ENCODE data around the gene BICRA.

DNA sequence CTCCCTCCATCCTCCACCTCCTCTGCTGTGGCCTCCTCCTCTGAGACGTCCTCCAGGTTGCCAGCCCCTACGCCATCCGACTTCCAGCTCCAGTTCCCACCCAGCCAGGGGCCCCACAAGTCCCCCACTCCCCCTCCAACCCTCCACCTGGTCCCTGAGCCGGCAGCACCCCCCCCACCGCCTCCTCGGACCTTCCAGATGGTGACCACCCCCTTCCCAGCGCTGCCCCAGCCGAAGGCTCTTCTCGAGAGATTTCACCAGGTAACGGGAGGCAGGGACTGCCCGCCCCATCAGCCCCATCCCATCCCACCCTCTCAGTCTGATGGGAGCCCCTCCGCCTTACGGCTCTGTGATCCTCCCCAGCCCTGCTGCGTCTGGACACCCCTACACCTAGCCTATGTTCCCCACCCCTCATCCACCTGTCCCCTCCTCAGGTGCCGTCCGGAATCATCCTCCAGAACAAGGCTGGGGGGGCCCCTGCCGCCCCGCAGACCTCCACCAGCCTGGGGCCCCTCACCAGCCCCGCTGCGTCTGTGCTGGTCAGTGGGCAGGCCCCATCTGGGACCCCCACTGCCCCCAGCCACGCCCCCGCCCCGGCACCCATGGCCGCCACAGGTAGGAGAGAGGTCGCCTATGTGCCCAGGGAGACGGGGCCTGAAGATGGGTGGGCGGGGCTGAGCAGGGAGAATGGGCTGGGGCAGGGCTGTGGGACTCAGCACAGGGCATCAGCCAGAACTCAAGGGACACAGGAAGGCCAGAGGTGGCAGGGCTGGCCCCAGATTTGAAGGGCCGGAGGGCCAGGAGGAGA lies 85.7 kb downstream of the BICRA start:
- TF ChIP-seq SUZ12 (IDR thresholded peaks at IDR 0.05): no peak
- no peak for TF ChIP-seq FOXM1 (IDR thresholded peaks at IDR 0.05; ENCODE audit: borderline replicate concordance)
- no peak for TF ChIP-seq ELF4 (IDR thresholded peaks at IDR 0.05)
- no peak for TF ChIP-seq BHLHE40 (IDR thresholded peaks at IDR 0.05; ENCODE audit: borderline replicate concordance)
- no peak for TF ChIP-seq FOXK2 (IDR thresholded peaks at IDR 0.05)
- TF ChIP-seq L3MBTL2 (conservative IDR thresholded peaks at IDR 0.05): no peak
- TF ChIP-seq CTBP1 (IDR thresholded peaks at IDR 0.05; ENCODE audit: borderline replicate concordance): no peak
- TF ChIP-seq TARDBP (IDR thresholded peaks at IDR 0.05): no peak
- no peak for TF ChIP-seq SP1 (IDR thresholded peaks at IDR 0.05)
- no peak for TF ChIP-seq FOXA1 (IDR thresholded peaks at IDR 0.05)
- no peak for TF ChIP-seq LEF1 (IDR thresholded peaks at IDR 0.05; ENCODE audit: borderline replicate concordance)
- no peak for TF ChIP-seq ARNT (IDR thresholded peaks at IDR 0.05)
